Measurements from ENCODE around the gene ELAPOR2.
"Not testable (repeated sequence)": the region's sequence is repeated elsewhere in the genome, so short reads cannot be mapped to it uniquely, and the experiment has no call there.

The ELAPOR2 gene

DNA sequence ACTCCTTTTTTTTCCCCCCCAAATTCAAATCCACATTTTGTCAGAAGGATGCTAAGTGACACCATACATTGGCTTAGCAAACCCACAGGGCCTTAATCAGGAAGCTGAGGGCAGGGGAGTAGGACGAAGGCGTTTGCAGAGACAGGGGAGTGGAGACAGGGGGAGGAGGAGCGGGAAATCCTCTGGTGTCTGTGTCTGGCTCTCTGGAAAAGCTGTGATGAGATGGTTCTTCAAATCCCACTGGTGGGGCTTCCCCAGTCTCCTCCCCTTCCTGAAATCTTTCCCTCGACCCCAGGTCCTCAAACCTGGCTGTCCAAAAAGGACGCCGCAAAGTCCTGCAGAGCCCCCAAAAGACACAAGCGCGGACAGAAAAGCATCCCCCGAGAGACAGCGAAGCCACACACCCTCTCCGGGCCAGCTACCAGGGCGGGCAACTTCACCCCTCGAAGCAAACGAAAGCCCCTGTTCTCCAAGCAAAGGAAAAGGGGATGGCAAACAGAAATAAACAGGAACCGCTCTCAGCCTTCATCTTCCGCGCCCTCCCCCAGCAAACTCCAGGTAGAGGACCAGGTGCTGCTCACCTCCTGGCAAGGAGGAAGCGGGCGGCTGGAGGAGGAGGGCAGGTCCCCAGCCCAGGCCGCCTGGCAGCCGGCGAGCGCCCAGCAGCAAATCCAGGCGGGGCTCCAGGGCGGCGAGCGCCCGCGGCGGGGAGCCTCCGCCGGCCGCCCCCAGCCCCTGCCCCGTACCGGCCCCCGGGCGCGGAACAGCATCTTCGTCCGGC, 520 bp downstream of the ELAPOR2 start:
- peak overlapping the region; percentile 81 to 82 for H3K4me3 Mint-ChIP-seq

DNA sequence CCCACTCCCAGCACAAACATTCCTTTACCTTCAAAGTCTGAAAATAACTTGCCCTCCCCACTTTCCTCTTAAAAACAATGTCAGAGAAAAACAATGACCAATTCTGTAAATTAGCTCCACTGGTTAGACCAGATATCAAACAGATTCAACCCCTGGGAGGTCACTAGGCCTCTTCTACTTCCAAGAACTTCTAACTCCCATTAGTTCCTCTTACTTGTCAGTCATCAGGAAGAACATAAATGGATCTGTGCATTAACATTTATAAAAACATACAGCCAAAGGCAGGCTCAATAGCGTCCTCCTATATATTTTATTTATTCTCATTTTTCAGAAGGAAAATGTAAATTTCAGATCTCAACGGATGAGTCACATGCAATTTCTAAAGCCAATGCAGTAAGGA, 2.2 kb downstream of the ELAPOR2 start:
- no peak overlapping the region for H3K27ac Mint-ChIP-seq
- H3K27me3 Mint-ChIP-seq = peaks cover 11% of the 10 kb centered on the region
- no peaks in the 10 kb centered on the region for H3K9me3 Mint-ChIP-seq
- no peak for DNase-seq
- peaks cover 16% of the 10 kb centered on the region for H3K4me1 Mint-ChIP-seq
- ATAC-seq = no peak
- H3K4me3 Mint-ChIP-seq = no peak overlapping the region

More for the DNA sequence above, 520 bp downstream of the ELAPOR2 start:
- Mint-ChIP-seq H3K9me3 (no peaks in the 10 kb centered on the region), H3K4me1 (peaks cover 16% of the 10 kb centered on the region), H3K27me3 (peaks cover 11% of the 10 kb centered on the region), H3K27ac (peak overlapping the region in 1 of 2 donors; percentile 73)
- ATAC-seq (peak; percentile 67), DNase-seq (peak in 1 of 2 donors; percentile 27)

DNA sequence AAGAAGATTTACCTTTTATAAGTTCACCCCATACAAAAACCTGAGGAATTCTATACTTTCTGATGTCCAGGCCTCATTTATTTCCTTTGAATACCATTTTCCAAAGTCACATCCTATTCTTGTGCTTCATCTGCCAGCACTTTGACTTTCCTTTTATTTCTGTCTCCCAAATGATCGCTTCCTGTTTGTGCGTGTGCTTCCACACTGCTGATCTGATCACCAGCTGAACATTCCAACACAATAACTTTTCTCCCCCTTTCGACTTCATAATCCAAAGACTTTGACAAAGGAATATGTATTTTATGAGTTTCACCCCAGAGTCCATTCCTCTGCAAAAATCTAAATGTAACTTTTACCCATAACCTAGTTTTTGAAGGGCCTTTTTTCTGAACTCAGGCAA, 3.1 kb downstream of the ELAPOR2 start:
- Mint-ChIP-seq H3K27ac (no peak overlapping the region), H3K27me3 (peaks cover 11% of the 10 kb centered on the region), H3K4me3 (no peak overlapping the region), H3K4me1 (peaks cover 16% of the 10 kb centered on the region), H3K9me3 (no peaks in the 10 kb centered on the region)
- no peak for ATAC-seq
- no peak for DNase-seq

DNA sequence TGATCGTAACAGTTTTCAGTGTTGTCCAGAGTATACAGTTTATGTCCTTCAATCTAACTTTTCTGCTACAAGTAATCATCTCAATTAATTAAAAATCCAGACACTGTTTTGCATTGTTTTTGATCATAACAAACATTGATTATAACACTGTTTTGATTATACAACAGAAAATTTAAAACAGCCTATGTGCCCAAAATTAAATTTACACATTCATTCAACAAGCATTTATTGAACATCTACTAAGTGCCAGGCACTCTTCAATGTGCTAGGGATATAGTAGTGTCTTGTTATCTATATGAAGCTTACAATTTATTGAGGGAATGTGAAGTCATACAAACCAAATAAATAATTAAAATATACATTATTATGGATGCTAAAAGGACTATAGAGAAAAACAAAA, 10.6 kb downstream of the ELAPOR2 start:
- Mint-ChIP-seq H3K9me3 (peaks cover 0 to 6% of the 10 kb centered on the region in 2 donors), H3K4me3 (no peak overlapping the region), H3K4me1 (no peaks in the 10 kb centered on the region), H3K27me3 (no peaks in the 10 kb centered on the region), H3K27ac (no peak overlapping the region)
- DNase-seq = no peak
- ATAC-seq = no peak

DNA sequence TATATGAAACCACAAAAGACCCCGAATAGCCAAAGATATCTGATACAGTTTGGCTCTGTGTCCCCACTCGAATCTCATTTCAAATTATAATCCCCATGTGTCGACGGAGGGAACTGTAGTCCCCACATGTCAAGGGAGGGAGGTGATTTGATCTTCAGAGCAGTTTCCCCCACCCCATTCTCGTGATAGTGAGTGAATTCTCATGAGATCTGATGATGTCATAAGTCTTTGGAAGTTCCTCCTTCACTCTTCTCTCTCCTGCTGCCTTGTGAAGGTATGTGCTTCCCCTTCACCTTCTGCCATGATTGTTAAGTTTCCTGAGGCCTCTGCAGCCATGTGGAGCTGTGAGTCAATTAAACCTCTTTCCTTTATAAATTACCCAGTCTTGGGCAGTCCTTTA, 13.0 kb downstream of the ELAPOR2 start:
- H3K4me1 Mint-ChIP-seq = no peaks in the 10 kb centered on the region
- peaks cover 5 to 13% of the 10 kb centered on the region in 2 donors for H3K9me3 Mint-ChIP-seq
- DNase-seq (no peak), ATAC-seq (no peak)
- no peak overlapping the region for H3K4me3 Mint-ChIP-seq
- H3K27ac Mint-ChIP-seq = no peak overlapping the region
- no peaks in the 10 kb centered on the region for H3K27me3 Mint-ChIP-seq

DNA sequence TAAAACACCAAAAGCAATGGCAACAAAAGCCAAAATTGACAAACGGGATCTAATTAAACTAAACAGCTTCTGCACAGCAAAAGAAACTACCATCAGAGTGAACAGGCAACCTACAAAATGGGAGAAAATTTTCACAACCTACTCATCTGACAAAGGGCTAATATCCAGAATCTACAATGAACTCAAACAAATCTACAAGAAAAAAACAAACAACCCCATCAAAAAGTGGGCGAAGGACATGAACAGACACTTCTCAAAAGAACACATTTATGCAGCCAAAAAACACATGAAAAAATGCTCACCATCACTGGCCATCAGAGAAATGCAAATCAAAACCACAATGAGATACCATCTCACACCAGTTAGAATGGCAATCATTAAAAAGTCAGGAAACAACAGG, 14.7 kb downstream of the ELAPOR2 start:
- not testable (repeated sequence) for H3K27ac Mint-ChIP-seq, H3K27me3 Mint-ChIP-seq, H3K4me1 Mint-ChIP-seq, H3K4me3 Mint-ChIP-seq, ATAC-seq, DNase-seq
- H3K9me3 Mint-ChIP-seq = peaks cover 5 to 13% of the 10 kb centered on the region in 2 donors

DNA sequence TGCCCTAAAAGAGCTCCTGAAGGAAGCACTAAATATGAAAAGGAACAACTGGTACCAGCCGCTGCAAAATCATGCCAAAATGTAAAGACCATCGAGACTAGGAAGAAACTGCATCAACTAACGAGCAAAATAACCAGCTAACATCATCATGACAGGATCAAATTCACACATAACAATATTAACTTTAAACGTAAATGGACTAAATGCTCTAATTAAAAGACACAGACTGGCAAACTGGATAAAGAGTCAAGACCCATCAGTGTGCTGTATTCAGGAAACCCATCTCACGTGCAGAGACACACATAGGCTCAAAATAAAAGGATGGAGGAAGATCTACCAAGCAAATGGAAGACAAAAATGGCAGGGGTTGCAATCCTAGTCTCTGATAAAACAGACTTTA, 17.9 kb downstream of the ELAPOR2 start:
- not testable (repeated sequence) for H3K27me3 Mint-ChIP-seq, ATAC-seq

DNA sequence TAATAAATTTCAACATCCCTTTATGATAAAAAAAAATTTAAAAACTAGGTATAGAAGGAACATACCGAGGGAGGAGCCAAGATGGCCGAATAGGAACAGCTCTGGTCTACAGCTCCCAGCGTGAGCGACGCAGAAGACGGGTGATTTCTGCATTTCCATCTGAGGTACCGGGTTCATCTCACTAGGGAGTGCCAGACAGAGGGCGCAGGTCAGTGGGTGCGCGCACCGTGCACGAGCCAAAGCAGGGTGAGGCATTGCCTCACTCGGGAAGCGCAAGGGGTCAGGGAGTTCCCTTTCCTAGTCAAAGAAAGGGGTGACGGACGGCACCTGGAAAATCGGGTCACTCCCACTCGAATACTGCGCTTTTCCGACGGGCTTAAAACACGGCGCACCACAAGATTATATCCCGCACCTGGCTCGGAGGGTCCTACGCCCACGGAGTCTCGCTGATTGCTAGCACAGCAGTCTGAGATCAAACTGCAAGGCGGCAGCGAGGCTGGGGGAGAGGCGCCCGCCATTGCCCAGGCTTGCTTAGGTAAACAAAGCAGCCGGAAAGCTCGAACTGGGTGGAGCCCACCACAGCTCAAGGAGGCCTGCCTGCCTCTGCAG, 19.7 kb downstream of the ELAPOR2 start:
- H3K27me3 Mint-ChIP-seq, ATAC-seq, H3K4me1 Mint-ChIP-seq, H3K9me3 Mint-ChIP-seq: not testable (repeated sequence)
- peak; percentile 23 to 55 for DNase-seq
- H3K27ac Mint-ChIP-seq = peak overlapping the region; percentile 41 to 45
- H3K4me3 Mint-ChIP-seq = peak overlapping the region; percentile 71 to 81

More for the DNA sequence above, 17.9 kb downstream of the ELAPOR2 start:
- not testable (repeated sequence) for DNase-seq, H3K4me3 Mint-ChIP-seq, H3K4me1 Mint-ChIP-seq, H3K27ac Mint-ChIP-seq
- H3K9me3 Mint-ChIP-seq = peaks cover 5 to 11% of the 10 kb centered on the region in 2 donors

DNA sequence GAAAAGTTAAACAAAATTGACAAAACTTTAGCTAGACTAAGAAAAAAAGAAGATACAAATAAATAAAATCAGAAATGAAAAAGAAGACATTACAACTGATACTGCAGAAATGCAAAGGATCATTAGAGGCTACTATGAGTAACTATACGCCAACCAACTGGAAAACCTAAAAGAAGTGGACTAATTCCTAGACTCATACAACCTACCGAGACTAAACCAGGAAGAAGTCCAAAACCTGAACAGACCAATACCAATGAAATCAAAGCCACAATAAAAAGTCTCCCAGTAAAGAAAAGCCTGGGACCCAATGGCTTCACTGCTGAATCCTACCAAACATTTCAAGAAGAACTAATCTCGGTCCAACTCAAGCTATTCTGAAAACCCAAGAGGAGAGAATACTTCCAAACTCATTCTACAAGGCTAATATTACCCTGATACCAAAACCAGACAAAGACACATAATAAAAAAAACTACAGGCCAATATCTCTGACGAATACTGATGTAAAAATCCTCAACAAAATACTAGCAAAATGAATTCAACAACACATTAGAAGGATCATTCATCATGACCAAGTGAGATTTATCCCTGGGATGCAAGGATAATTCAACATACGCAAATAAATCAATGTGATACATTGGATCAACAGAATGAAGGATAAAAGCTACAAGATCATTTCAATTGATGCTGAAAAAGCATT, 20.3 kb downstream of the ELAPOR2 start:
- peaks cover 5 to 7% of the 10 kb centered on the region in 2 donors for H3K9me3 Mint-ChIP-seq
- no peaks in the 10 kb centered on the region for H3K27me3 Mint-ChIP-seq
- H3K27ac Mint-ChIP-seq = peak overlapping the region; percentile 41 to 45
- peak overlapping the region; percentile 71 to 81 for H3K4me3 Mint-ChIP-seq
- no peak for DNase-seq
- peaks cover 5% of the 10 kb centered on the region for H3K4me1 Mint-ChIP-seq
- no peak for ATAC-seq

DNA sequence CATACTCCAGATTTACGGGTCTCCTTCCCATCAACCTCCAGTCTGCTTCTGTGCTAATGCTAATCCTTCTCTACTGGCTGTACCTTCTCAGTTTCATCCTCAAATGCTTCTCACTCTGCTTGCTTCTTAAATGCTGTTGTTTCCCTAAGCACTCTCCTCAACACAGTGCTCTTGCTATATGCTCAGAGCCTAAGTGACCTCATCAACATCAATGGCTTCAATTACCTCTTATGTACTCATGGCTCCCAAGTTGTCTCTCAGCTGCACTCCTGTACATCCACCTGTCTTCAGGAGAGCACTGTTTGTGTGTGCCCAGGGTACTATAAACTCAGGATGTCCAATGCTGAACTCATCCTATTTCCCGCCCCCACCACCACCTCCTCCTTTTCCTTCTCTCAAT, 22.5 kb downstream of the ELAPOR2 start:
- H3K4me3 Mint-ChIP-seq = no peak overlapping the region
- no peak overlapping the region for H3K27ac Mint-ChIP-seq
- no peaks in the 10 kb centered on the region for H3K9me3 Mint-ChIP-seq
- peaks cover 5% of the 10 kb centered on the region for H3K4me1 Mint-ChIP-seq
- ATAC-seq (no peak), DNase-seq (no peak)
- no peaks in the 10 kb centered on the region for H3K27me3 Mint-ChIP-seq

DNA sequence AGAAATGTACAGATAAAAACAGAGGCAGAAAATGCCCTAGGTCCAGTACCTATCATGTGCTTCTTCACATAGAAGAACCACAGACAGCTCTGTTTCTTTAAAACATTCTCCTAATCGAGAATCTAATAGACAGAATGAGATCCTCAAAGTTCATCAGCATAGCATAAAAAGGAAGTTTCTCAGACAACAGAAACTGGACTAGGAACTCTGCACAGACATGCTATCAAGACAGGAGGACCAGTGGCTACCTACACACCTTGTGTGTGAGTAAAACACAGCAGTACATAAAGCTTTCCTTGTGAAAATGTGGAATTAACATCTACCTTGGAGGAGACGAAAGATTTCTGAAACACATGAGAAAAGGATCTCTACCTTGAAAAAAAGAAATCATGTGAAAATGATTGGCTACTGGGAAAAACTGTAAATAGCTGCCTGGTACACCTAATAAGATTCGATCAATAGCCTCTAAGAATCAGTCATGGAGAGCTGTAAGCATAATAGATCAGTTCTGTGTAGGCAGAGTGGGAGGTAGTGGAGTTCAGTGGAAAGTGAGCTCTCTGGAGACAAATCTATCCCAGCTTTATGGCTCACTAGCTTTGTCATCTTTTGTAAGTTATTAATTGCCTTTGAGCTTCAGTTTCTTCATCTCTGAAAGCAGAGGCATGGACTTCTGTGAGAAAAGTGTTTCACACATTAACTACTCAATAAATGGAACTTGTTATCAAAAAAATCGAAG, 26.7 kb downstream of the ELAPOR2 start:
- H3K9me3 Mint-ChIP-seq = peaks cover 0 to 3% of the 10 kb centered on the region in 2 donors
- ATAC-seq = no peak
- no peak overlapping the region for H3K4me3 Mint-ChIP-seq
- peaks cover 5% of the 10 kb centered on the region for H3K4me1 Mint-ChIP-seq
- no peaks in the 10 kb centered on the region for H3K27me3 Mint-ChIP-seq
- no peak for DNase-seq
- H3K27ac Mint-ChIP-seq = no peak overlapping the region

DNA sequence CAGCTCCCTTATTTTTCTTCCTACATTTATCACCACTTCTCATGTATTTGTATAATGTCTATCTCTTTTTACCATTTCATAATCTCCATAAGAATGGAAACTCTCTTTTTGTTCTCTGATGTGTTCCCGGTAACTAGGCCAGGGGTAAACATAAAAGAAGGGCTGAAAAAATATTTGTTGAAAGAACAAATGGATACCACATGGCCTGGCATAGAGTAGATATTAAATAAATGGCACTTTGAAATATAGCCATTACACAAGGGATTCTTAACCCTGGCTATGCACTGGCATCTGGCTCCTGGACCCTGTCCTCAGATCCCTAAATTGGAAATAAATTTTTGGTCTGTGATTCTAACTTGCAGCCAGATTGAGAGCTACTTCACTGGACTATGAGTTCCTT, 30.4 kb downstream of the ELAPOR2 start:
- DNase-seq = no peak
- no peaks in the 10 kb centered on the region for H3K4me1 Mint-ChIP-seq
- H3K27ac Mint-ChIP-seq = no peak overlapping the region
- no peak for ATAC-seq
- peaks cover 0 to 3% of the 10 kb centered on the region in 2 donors for H3K9me3 Mint-ChIP-seq
- no peak overlapping the region for H3K4me3 Mint-ChIP-seq
- H3K27me3 Mint-ChIP-seq = no peaks in the 10 kb centered on the region

DNA sequence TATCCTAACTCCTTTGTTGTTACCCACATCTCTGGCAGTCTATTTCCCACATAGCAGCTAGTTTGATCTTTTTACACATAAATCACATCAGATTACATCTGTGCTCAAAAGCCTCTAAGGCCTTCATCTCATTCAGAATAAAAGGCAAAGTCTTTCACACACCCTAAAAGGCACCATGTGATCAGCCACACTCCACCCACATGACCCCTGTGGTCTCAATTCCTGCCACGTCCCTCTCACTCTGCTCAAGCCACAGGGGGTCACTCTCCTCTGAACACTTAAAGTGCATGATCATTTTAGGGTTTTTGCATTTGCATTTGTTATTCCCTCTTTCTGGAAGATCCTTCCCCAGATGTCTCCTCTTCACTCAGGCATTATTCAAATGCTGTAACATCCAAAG, 30.8 kb downstream of the ELAPOR2 start:
- Mint-ChIP-seq H3K27ac (no peak overlapping the region), H3K27me3 (no peaks in the 10 kb centered on the region), H3K4me1 (no peaks in the 10 kb centered on the region), H3K9me3 (peaks cover 0 to 3% of the 10 kb centered on the region in 2 donors), H3K4me3 (no peak overlapping the region)
- DNase-seq (no peak), ATAC-seq (no peak)

DNA sequence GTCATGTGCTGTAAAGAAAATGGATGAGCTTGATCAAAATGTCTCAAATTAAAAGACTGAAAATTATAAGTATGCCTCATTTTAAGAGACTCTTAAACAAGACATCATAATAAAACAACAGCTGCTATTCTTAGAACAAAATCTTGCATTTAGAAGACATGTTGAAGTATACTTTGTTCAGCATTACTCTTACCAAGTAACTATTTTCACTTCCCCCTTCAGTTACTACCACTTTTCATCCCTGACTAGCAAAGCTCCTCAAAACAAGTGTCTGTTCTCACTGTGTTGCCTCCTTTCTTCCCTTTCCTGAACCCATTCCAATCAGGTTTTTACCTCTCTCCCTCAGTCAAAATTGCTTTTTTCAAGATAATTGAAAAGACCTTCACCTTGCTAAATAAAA, 31.6 kb downstream of the ELAPOR2 start:
- ATAC-seq (no peak), DNase-seq (no peak)
- Mint-ChIP-seq H3K4me3 (no peak overlapping the region), H3K27me3 (no peaks in the 10 kb centered on the region), H3K27ac (no peak overlapping the region), H3K9me3 (peaks cover 0 to 3% of the 10 kb centered on the region in 2 donors), H3K4me1 (no peaks in the 10 kb centered on the region)

DNA sequence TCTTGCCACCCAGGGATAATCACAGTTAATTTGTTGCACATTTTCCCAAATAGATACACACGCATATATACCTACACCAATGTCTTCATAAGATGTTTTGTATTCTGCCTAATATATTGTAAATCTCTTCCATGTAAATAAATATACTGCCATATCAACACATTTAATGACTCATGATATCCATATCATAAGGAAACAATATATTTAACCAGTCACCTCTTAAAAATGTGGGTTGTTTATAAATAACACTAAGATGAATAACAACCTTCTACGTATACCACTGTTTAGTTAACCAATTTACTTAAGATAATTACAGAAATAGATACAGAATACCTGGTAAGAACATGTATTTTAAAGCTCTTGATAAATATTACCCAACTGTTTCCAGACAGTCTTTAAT, 38.2 kb downstream of the ELAPOR2 start:
- no peak overlapping the region for H3K27ac Mint-ChIP-seq

More for the DNA sequence above, 38.2 kb downstream of the ELAPOR2 start:
- H3K4me1 Mint-ChIP-seq = no peaks in the 10 kb centered on the region
- ATAC-seq (no peak), DNase-seq (no peak)
- H3K9me3 Mint-ChIP-seq = no peaks in the 10 kb centered on the region
- H3K4me3 Mint-ChIP-seq = no peak overlapping the region
- H3K27me3 Mint-ChIP-seq = no peaks in the 10 kb centered on the region

Measured in stimulated activated naive CD8-positive, alpha-beta T cell treated with anti-CD3 and anti-CD28 coated beads, Interleukin-15, amount 100 ng/mL, for 72 hours (primary cell).